ENCODE data around the gene APBA2.

- no peak for TF ChIP-seq POLR2A (IDR thresholded peaks at IDR 0.05)
- no peak for TF ChIP-seq CTCF (IDR thresholded peaks at IDR 0.05)
Measured at GRCh38 chr15:29086001-29086400, 200.2 kb downstream of the APBA2 start.

Measured in heart left ventricle (tissue), 13 donors.